Progenitor cell of endocrine pancreas (in vitro differentiated cells): ENCODE results near the gene MSI2. TPM values are rescaled to one million over a fixed set of nuclear protein-coding genes. Genes with fewer than 3 reads are reported as not detected.

Experiments
- DNase-seq: peaks from one replicate; pipeline ENCODE4 v3.0.0; 2021; ENCODE audit warnings: low spot score; ENCODE audit not compliant: unreplicated experiment
- H3K27ac Mint-ChIP-seq: 2 replicates; pipeline ENCODE4 v1.8.0; 2021; ENCODE audit warnings: mild to moderate bottlenecking, moderate library complexity, mixed read lengths
- H3K27me3 Mint-ChIP-seq: 2 replicates; pipeline ENCODE4 v1.8.0; 2021; ENCODE audit warnings: mixed read lengths
- H3K36me3 Mint-ChIP-seq: 2 replicates; pipeline ENCODE4 v1.8.0; 2022; ENCODE audit warnings: mixed read lengths; ENCODE audit not compliant: insufficient read depth
- H3K4me1 Mint-ChIP-seq: 2 replicates; pipeline ENCODE4 v1.8.0; 2021; ENCODE audit warnings: low read depth, mixed read lengths
- H3K4me3 Mint-ChIP-seq: 2 replicates; pipeline ENCODE4 v1.8.0; 2021; ENCODE audit warnings: low read depth, mild to moderate bottlenecking, moderate library complexity, mixed read lengths
- H3K9me3 Mint-ChIP-seq: 2 replicates; pipeline ENCODE4 v1.8.0; 2021; ENCODE audit warnings: low read depth, mixed read lengths
- total RNA-seq: library from RNA; stranded (reverse); gene quantifications from 2 replicates; pipeline ENCODE4 v1.2.1, GENCODE V29; 2021
- TF ChIP-seq, protein P1 (sequence below): fragments of 200-600 bp; sonication (generic); IDR thresholded peaks from one replicate; pipeline ENCODE4 v1.5.0; 2021; ENCODE audit warnings: antibody characterized with exemption, mild to moderate bottlenecking; ENCODE audit not compliant: unreplicated experiment

Gene MSI2
- total RNA-seq, 1 donor from 2014 or later = 164 TPM

DNA sequence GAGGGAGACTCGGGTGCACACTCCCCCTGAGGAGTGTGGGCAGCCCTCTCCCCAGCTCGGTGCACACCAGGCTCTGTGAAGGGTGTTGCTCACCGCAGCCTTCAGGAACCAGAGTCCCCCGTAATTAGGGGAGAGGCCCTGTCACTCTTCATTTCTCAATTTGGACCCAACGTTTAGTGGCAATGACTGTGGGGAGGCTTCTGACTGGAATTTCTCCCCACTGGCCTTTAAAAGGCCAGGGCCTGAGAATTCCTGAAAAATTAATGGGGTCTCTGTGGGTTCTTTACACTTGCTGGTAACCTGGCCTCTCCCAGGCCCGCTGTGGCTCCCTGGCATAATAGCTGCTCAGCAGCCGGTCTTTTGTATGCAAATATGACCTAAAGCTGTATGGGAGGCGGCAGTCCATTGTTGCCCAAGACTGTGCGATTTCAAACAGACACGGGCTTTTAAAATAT, 209.7 kb downstream of the MSI2 start:
- Mint-ChIP-seq H3K4me1 (peaks cover 31% of the 10 kb centered on the region), H3K9me3 (no peaks in the 10 kb centered on the region), H3K27ac (no peak overlapping the region), H3K27me3 (no peaks in the 10 kb centered on the region), H3K4me3 (no peak overlapping the region), H3K36me3 (peaks cover 6% of the 10 kb centered on the region)
- no peak for DNase-seq
- TF ChIP-seq, protein P1, sequence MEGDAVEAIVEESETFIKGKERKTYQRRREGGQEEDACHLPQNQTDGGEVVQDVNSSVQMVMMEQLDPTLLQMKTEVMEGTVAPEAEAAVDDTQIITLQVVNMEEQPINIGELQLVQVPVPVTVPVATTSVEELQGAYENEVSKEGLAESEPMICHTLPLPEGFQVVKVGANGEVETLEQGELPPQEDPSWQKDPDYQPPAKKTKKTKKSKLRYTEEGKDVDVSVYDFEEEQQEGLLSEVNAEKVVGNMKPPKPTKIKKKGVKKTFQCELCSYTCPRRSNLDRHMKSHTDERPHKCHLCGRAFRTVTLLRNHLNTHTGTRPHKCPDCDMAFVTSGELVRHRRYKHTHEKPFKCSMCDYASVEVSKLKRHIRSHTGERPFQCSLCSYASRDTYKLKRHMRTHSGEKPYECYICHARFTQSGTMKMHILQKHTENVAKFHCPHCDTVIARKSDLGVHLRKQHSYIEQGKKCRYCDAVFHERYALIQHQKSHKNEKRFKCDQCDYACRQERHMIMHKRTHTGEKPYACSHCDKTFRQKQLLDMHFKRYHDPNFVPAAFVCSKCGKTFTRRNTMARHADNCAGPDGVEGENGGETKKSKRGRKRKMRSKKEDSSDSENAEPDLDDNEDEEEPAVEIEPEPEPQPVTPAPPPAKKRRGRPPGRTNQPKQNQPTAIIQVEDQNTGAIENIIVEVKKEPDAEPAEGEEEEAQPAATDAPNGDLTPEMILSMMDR = no peak

DNA sequence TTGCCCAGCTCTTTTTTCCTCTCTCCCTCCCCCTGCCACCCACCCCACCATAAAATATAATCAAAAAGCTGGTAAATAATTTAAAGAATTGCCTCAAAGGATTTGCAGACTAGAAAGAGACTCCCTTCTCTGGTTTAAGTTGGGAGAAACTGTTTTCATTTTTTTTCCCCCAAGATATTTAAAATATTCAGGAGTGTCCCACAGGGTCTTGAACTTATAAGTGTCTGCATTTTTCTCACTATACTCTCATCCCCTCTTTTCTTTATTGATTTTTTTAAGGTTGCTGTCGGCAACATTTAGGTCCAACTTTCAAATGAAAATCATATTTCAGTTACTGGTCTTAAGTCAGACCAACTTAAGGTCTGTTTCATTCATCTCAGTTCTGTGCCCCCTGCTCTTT, 210.2 kb downstream of the MSI2 start:
- no peak overlapping the region for H3K27ac Mint-ChIP-seq
- no peak for DNase-seq
- no peak overlapping the region for H3K4me3 Mint-ChIP-seq
- TF ChIP-seq, protein P1 = no peak
- peaks cover 6% of the 10 kb centered on the region for H3K36me3 Mint-ChIP-seq
- no peaks in the 10 kb centered on the region for H3K27me3 Mint-ChIP-seq
- peaks cover 31% of the 10 kb centered on the region for H3K4me1 Mint-ChIP-seq
- H3K9me3 Mint-ChIP-seq = no peaks in the 10 kb centered on the region

DNA sequence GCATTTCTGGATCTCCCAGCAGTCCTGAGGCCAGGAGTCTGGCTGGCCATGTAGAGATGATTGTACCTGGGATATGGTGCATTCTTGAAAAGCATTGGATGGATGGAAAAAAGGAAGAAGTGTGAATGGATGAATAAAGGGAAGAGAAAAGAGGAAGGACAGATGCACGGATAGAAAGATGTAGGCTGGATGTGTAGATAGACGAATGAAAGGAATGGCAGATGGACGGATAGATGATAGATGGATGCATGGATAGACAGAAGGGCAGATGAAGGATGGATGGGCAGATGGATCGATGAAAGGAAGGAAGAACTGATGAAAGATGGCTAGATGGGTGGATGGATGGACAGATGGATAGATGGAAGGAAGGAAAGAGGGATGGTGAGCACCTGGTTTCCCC, 210.9 kb downstream of the MSI2 start:
- Mint-ChIP-seq H3K4me1 (peaks cover 30% of the 10 kb centered on the region), H3K27ac (peak overlapping the region; percentile 8), H3K27me3 (no peaks in the 10 kb centered on the region), H3K4me3 (no peak overlapping the region), H3K36me3 (peaks cover 3% of the 10 kb centered on the region), H3K9me3 (no peaks in the 10 kb centered on the region)
- TF ChIP-seq, protein P1 = no peak
- DNase-seq = no peak

DNA sequence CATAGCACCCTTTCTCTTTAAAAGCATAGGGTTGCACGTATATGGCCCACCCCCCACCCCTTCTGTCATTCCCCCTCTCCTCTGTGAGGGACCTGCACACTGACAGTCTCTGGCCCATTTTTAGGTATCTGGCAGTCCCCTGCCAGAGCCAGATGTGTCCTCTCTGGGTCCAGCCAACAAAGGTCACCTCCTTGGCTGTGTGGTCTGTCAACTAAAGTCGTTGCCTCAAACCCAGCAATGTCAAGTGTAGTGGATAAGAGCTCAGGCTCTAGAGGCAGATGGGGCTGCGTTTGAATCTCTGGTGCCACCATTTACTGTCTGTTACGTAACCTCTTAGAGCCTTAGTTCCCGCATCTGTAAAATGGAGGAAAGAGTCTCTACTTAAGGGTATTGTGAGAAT, 211.5 kb downstream of the MSI2 start:
- H3K4me1 Mint-ChIP-seq = peaks cover 27% of the 10 kb centered on the region

DNA sequence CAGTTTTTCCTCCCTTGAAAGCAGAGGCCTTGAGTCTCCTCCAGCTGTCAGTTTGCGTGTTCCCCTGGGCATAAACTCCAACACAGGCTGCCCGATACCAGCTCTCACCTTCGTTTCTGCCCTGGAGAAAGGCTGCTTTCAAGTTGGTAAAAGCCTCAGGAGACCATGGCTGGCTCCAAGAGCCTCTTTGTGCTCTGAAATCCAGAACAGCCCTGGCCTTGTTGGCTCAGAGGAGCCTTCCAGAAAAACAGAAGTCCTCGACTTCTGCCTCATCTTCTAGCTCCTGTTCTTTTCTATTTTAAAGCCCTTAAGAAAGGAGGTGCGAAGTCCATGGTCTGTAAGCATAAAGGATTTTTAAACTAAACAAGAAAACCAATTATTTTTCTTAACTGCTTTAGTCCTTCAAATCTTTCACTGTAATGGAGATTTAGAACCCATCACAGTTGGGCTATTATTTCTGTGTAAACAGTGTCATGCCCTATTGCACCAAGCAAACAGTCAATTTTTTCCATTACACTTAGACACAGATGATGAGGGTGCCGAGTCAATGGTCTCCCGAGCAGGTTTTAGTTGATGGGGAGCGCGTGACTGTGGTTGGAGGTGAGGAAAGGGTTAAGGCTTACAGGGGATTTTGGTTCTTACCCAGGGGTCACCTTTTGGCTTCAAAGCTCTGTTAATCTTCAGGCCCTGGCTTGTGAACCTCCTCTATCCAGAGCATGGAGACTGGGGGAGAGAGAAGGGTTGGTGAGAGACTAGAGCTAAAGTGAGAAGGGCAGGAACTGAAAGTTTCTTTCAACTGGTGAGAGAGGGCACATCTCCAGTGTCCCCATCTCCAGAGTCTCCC, 212.8 kb downstream of the MSI2 start:
- no peaks in the 10 kb centered on the region for H3K27me3 Mint-ChIP-seq
- H3K4me1 Mint-ChIP-seq = peaks cover 29% of the 10 kb centered on the region
- peak overlapping the region; percentile 69 for H3K27ac Mint-ChIP-seq
- no peaks in the 10 kb centered on the region for H3K9me3 Mint-ChIP-seq
- peaks cover 3% of the 10 kb centered on the region for H3K36me3 Mint-ChIP-seq
- TF ChIP-seq, protein P1 = no peak
- no peak overlapping the region for H3K4me3 Mint-ChIP-seq
- DNase-seq = no peak

More for the DNA sequence above, 211.5 kb downstream of the MSI2 start:
- TF ChIP-seq, protein P1 = no peak
- Mint-ChIP-seq H3K4me3 (no peak overlapping the region), H3K27ac (no peak overlapping the region), H3K36me3 (peaks cover 3% of the 10 kb centered on the region), H3K9me3 (no peaks in the 10 kb centered on the region), H3K27me3 (no peaks in the 10 kb centered on the region)
- no peak for DNase-seq
